Measurements from ENCODE around the gene PTPN22.

DNA sequence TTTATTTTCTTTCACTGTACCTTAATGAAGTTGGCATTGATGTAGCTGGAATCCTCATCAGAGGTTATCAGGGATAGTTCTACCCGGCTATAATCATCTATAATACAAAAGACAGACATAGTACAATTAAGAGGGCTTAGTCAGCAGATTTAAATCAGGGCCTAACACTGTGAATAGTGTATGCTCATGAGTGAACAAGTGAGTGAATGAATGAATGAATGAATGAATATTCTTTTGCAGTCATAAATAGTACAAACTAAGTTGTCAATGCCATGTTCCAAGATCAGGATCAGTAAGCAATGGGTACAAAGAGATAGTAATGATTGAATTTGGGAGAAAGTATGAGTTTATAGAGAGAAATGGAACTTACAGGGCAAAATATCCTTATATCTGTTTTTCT is 12.5 kb downstream of the PTPN22 start:
- no peak for TF ChIP-seq CTCF (IDR thresholded peaks at IDR 0.05)
- no peak for TF ChIP-seq POLR2A (IDR thresholded peaks at IDR 0.05)
